Regular cardiac myocyte (primary cell): ENCODE results near the gene RSPH6A. TPM values are rescaled to one million over a fixed set of nuclear protein-coding genes. Genes with fewer than 3 reads are reported as not detected.

Experiments
- total RNA-seq: library from RNA; depleted of rRNA; stranded (reverse); fragments of >200 nt; gene quantifications from 2 replicates; pipeline ENCODE4 v1.2.3, GENCODE V29; 2014

Gene RSPH6A
- total RNA-seq: under 0.01 and 0.28 TPM in 2 replicates

DNA sequence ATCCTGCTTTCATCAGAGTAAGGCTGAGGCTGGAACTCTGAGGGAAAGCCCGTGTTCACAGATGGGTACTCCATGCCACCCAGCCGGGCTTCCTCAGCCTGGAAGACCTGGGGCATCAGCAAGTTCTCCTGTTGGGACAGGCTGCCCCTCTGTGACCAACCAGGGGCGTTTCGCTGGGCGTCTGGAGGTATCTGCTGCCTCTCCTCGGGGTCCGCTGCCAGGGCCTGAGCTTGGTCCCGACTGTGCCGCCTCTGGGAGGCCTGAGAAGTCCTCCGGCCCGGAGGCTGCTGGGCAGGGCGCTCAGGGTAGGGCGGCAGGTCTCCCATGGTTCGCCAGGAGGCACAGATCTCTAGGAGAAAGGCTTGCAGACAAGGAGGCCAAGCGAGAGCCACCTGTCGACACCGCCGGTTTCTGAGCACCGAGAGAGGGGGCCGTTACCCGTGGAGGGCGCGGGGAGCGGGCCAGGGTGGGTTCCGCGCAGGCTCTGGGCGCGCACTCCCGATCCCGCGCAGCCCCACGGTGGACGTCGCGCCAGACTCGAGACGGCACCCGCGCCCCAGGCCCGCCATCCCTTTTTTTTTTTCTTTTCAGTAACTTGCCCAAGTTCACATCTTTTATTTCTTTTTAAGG, at the start of gene RSPH6A:
Gene RSPH6A, minus strand, starts transcription at position 458 of the 630 bp plus-strand sequence. Its CDS starts 132 bp downstream, at position 326.

DNA sequence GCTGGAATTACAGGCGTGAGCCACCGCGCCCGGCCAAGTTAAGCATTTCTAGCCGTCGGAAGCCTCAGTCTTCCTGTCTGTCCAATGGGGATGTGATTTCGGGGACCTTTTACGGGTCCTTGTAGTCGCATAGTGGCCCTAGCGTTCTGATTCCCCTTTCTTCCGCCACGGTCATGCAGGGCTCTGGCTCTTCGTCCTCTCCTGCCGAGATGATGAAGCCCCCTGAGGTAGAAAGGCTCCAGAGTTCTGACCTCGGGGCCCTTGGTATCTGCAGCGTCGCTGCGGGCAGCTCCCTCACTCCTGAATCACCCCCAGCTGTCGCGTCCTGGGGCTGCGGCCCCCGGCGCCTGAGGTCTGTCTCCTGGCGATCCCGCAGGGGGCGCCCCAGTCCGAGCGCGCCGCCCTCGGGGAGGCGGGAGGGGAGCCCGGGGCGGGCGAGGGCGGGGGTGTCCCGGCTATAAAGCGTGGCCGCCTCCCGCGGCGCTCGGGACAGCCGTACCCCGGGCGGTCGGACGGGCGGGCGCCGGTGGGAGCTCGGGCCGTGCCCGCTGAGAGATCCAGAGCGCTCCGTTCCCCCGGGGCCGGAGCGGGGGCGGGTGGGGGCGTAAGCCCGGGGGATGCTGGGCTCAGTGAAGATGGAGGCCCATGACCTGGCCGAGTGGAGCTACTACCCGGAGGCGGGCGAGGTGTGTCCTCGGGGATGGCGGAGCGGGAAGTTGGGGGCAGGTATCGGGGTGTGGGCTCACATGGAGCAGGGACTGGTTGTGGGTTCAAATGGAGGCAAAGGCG, 48.9 kb upstream of the RSPH6A start, which contains the start of gene FOXA3:
Gene FOXA3, plus strand, starts transcription at position 487 of the 789 bp plus-strand sequence. Its CDS starts 131 bp downstream, at position 618.

DNA sequence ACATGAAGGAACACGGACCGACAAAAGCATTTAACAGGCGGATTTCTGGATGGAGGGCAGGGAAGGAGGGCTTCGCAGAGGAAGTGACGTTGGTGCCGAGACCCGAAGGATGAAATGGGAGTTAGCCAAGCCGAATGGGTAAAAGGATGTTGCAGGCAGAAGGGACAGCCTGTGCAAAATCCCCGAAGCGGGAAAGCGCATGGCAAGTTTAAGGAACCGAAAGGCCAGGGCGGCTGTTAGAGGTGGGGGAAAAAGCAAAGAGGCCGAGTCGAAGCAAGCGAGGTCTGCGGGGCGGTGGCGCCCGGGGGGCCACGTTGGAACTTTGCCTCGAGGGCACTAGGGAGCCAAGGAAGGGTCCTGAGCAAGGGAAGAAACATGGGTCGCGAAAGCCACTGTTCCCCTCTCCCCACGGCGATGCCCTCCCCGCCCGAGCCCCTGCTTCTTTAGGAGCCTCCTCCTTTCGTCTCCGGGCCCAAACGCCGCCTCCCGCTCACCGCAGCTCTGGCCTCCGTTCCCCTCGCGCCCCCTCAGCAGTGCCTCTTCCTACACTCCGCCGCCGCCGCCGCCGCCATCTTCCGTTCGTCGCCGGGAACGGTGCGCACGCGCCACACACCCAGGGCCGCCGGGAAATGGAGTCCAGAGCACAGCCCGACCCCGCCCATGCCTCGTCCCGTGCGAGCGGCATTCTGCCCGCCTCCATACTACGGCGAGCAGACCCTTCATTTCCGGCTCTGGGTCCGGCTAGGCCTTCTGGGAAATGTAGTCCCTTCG, 47.6 kb upstream of the RSPH6A start, which contains the start of gene SYMPK:
Gene SYMPK, minus strand, starts transcription at position 584 of the 771 bp plus-strand sequence. CDS start 8,652 bp downstream, outside the sequence.

DNA sequence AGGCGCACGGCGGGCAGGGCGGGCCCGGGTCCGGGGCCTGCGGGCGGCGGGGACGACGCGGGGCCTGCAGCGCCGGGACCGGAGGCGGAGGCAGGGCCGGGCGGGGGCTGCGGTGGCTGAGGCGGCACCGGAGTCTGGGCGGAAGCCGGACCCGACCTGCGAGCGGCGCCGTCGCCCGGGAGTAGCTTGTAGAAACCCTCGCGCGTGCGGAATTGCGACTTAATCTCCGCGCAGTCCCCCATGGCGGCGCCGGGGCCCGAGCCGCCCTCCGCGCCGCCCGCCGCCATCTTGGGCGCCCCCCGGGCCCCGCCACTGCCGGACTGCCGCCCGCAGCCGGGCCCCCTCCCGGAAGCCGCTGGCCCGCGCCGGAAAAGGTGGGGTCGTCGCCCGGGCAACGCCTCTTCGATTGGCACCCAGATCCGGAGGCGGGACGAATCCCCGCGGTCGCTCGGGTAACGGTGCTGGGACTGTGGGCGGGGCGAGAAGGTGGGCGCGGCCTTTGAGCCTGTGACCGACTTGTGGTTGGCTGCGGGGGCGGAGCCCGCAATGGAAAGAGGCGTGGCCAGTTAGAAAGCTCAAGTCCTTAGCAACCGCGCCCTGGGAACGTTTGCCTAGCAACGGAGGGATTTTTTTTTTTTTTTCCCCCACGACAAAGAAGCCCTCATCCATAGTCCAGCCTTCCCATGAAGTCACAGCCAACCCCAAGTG, 22.5 kb downstream of the RSPH6A start, which contains the start of gene DMWD:
Gene DMWD, minus strand, starts transcription at position 376 of the 708 bp plus-strand sequence. Its CDS starts 89 bp downstream, at position 287.

DNA sequence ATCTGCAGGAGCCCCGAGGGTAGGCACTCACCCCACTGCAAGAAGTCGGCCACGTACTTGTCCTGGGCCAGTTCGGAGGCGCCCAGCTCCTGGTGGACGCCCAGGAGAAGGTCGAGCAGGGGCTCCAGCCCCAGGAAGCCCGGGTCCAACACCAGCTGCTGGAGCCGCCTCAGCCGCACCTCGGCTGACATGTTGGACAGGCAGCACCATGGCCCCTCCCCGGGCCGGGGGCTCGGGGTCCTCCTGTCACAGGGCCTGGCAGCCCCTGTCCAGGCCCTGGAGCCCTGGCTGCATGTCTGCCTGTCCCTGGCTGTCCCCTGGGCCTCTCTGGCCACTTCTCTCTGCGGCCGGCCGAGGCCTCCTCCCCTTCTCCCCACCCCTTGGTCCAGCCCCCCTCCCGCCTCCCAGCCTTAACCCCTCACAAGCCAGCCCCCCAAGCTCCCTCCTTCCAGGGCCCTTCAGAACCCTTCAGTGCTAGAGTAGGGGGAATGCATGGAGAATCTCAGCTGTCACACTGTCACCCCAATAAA, 32.9 kb downstream of the RSPH6A start, which contains the start of gene DMPK:
Gene DMPK, minus strand, starts transcription at position 329 of the 530 bp plus-strand sequence. Its CDS starts 138 bp downstream, at position 191.

DNA sequence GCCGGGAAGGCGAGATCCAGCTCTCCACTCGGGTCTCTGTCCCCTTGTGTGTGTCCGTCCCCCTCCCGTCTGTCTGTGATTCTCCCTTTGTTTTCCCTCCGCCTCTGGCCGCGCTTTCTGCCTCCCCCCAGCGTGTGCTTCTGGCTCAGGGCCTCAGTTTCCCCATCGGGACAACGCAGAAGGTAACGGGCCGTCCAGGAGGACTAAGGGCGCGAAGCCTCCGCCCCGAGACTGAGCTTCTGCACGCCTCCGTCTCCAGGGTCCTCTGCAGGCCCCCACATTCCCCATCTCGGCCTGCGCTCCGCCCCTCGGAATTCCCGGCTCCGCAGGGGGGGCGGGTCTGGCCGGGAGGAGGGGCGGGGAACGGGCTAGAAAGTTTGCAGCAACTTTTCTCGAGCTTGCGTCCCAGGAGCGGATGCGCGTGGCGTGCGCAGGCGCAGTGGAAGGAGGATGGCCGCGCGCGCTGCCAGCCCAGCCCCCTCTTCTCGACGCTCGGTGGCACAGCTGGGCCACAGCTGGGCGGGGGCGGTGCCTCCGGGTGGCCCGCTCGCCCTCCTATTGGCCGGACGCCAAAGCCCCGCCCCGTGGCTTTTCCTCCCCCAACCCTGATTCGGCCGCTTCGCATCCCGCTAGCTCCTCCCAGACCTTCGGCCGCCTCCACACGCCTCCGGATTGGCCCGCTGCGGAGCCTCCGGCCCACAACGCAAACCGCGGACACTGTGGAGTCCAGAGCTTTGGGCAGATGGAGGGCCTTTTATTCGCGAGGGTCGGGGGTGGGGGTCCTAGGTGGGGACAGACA, 45.9 kb downstream of the RSPH6A start, which contains the start of gene SIX5:
Gene SIX5, minus strand, starts transcription at position 269 of the 799 bp plus-strand sequence. CDS start 408 bp downstream, outside the sequence.

Other genes starting within 250 kb of the RSPH6A start
- 4.2 and 5.2 TPM in 2 replicates for gene OPA3, start 230.5 kb downstream of the RSPH6A start, total RNA-seq
- gene GPR4, start 213.1 kb downstream of the RSPH6A start, total RNA-seq: 0.28 and 0.96 TPM in 2 replicates
- 66.8 and 101 TPM in 2 replicates for gene EML2, start 175.9 kb downstream of the RSPH6A start, total RNA-seq
- gene GIPR, start 147.1 kb downstream of the RSPH6A start, total RNA-seq: 0.28 and 0.38 TPM in 2 replicates
- 288 and 449 TPM in 2 replicates for gene SNRPD2, start 123.4 kb downstream of the RSPH6A start, total RNA-seq
- 31.2 and 32.1 TPM in 2 replicates for gene QPCTL, start 122.6 kb downstream of the RSPH6A start, total RNA-seq
- 3.4 and 5.8 TPM in 2 replicates for gene FBXO46, start 84.4 kb downstream of the RSPH6A start, total RNA-seq
- not detected in 2 replicates for gene MEIOSIN, start 81.9 kb downstream of the RSPH6A start, total RNA-seq
- 8.1 and 11.3 TPM in 2 replicates for gene SIX5, start 46.1 kb downstream of the RSPH6A start, total RNA-seq
- gene DMPK, start 32.8 kb downstream of the RSPH6A start, total RNA-seq: 15.0 and 48.2 TPM in 2 replicates
- 27.8 and 29.0 TPM in 2 replicates for gene DMWD, start 22.5 kb downstream of the RSPH6A start, total RNA-seq
- gene SYMPK, start 47.8 kb upstream of the RSPH6A start, total RNA-seq: 22.8 and 29.9 TPM in 2 replicates
- gene FOXA3, start 49.0 kb upstream of the RSPH6A start, total RNA-seq: under 0.01 TPM in 1 of 2 replicates, not detected in the other
- gene IRF2BP1, start 70.8 kb upstream of the RSPH6A start, total RNA-seq: 26.5 and 28.4 TPM in 2 replicates
- gene MYPOP, start 87.3 kb upstream of the RSPH6A start, total RNA-seq: 0.77 and 2.0 TPM in 2 replicates
- not detected in 2 replicates for gene NANOS2, start 99.5 kb upstream of the RSPH6A start, total RNA-seq
- under 0.01 TPM in 2 replicates for gene NOVA2, start 158.6 kb upstream of the RSPH6A start, total RNA-seq
- gene CCDC61, start 180.2 kb upstream of the RSPH6A start, total RNA-seq: 5.4 and 10.9 TPM in 2 replicates
- gene PGLYRP1, start 207.7 kb upstream of the RSPH6A start, total RNA-seq: not detected in 2 replicates
- not detected in 2 replicates for gene IGFL4, start 225.7 kb upstream of the RSPH6A start, total RNA-seq